Urothelium cell line (cell line): ENCODE data around the gene CHCHD6.

Experiments used
- DNase-seq: peaks from one replicate; pipeline ENCODE4 v3.0.0; 2011; ENCODE audit warnings: low spot score, mixed read lengths
- FAIRE-seq: peaks from 2 replicates; lab custom pipeline; 2011; peaks lifted over from hg19 to GRCh38; lab: Jason Lieb, UNC

The CHCHD6 gene

GRCh38 chr3:126889276-126890201 lies 185.5 kb downstream of the CHCHD6 start:
- DNase-seq (no peak), FAIRE-seq (no peak)

- FAIRE-seq (no peak), DNase-seq (no peak)
Measured at GRCh38 chr3:126891141-126891540, 187.1 kb downstream of the CHCHD6 start.

GRCh38 chr3:126891791-126892190 lies 187.8 kb downstream of the CHCHD6 start:
- DNase-seq (no peak), FAIRE-seq (no peak)

- FAIRE-seq, result no peak
- DNase-seq, result no peak
Measured at GRCh38 chr3:126893651-126894050, 189.6 kb downstream of the CHCHD6 start.

GRCh38 chr3:126894475-126894874 lies 190.4 kb downstream of the CHCHD6 start:
- FAIRE-seq, result no peak
- no peak for DNase-seq

GRCh38 chr3:126895178-126896066 lies 191.4 kb downstream of the CHCHD6 start:
- no peak for FAIRE-seq
- no peak for DNase-seq

GRCh38 chr3:126896067-126896441 lies 192.0 kb downstream of the CHCHD6 start:
- DNase-seq (no peak), FAIRE-seq (no peak)

- no peak for DNase-seq
- FAIRE-seq, result no peak
Measured at GRCh38 chr3:126896968-126897367, 192.9 kb downstream of the CHCHD6 start.

- no peak for FAIRE-seq
- no peak for DNase-seq
Measured at GRCh38 chr3:126897943-126898342, 193.9 kb downstream of the CHCHD6 start.

- DNase-seq, result no peak
- no peak for FAIRE-seq
Measured at GRCh38 chr3:126900859-126901540, 197.0 kb downstream of the CHCHD6 start.

GRCh38 chr3:126901631-126902030 lies 197.6 kb downstream of the CHCHD6 start:
- FAIRE-seq, result no peak
- DNase-seq, result no peak

- DNase-seq (no peak), FAIRE-seq (no peak)
Measured at GRCh38 chr3:126903521-126903920, 199.5 kb downstream of the CHCHD6 start.

- FAIRE-seq, result no peak
- DNase-seq, result no peak
Measured at GRCh38 chr3:126907557-126907956, 203.5 kb downstream of the CHCHD6 start.

- DNase-seq (no peak), FAIRE-seq (no peak)
Measured at GRCh38 chr3:126908752-126909275, 204.8 kb downstream of the CHCHD6 start.

- DNase-seq, result no peak
- FAIRE-seq, result no peak
Measured at GRCh38 chr3:126910231-126910630, 206.2 kb downstream of the CHCHD6 start.

GRCh38 chr3:126911162-126912026 lies 207.4 kb downstream of the CHCHD6 start:
- FAIRE-seq (peak; percentile 46), DNase-seq (peak; percentile 90)

GRCh38 chr3:126912027-126912422 lies 208.0 kb downstream of the CHCHD6 start:
- FAIRE-seq (no peak), DNase-seq (no peak)

GRCh38 chr3:126912491-126913195 lies 208.6 kb downstream of the CHCHD6 start:
- DNase-seq (no peak), FAIRE-seq (no peak)

GRCh38 chr3:126913524-126913923 lies 209.5 kb downstream of the CHCHD6 start:
- no peak for FAIRE-seq
- peak; percentile 43 for DNase-seq
